GM19099 (cell line): ENCODE data around the gene ZNF80.
"Not testable (repeated sequence)": the region's sequence is repeated elsewhere in the genome, so short reads cannot be mapped to it uniquely, and the experiment has no call there.

Experiments
- POLR2A ChIP-seq: IDR thresholded peaks from 3 replicates; pipeline ENCODE4 v1.6.1; 2011; ENCODE audit warnings: low read depth; ENCODE audit not compliant: insufficient read length; ENCODE audit errors: extremely low read depth

Gene ZNF80

GRCh38 chr3:114237478-114237877, at the start of gene ZNF80:
Gene ZNF80 (minus strand): TSS chr3:114237578. CDS start chr3:114237074, 504 bp downstream.
- TF ChIP-seq POLR2A: not testable (repeated sequence)

- TF ChIP-seq POLR2A: no peak
These were observed 48.9 kb upstream of the ZNF80 start for GRCh38 chr3:114286266-114286665.

GRCh38 chr3:114285648-114286230, 48.4 kb upstream of the ZNF80 start:
- no peak for TF ChIP-seq POLR2A

GRCh38 chr3:114284644-114285043, 47.3 kb upstream of the ZNF80 start:
- TF ChIP-seq POLR2A: no peak

GRCh38 chr3:114274929-114275328, 37.6 kb upstream of the ZNF80 start:
- TF ChIP-seq POLR2A: no peak

GRCh38 chr3:114272271-114272670, 34.9 kb upstream of the ZNF80 start:
- no peak for TF ChIP-seq POLR2A

- TF ChIP-seq POLR2A: no peak
These were observed 32.6 kb upstream of the ZNF80 start for GRCh38 chr3:114270019-114270418.

- no peak for TF ChIP-seq POLR2A
These were observed 22.8 kb upstream of the ZNF80 start for GRCh38 chr3:114260152-114260551.

- no peak for TF ChIP-seq POLR2A
These were observed 22.2 kb upstream of the ZNF80 start for GRCh38 chr3:114259566-114259965.

GRCh38 chr3:114253505-114253904, 16.1 kb upstream of the ZNF80 start:
- no peak for TF ChIP-seq POLR2A

GRCh38 chr3:114252954-114253353, 15.6 kb upstream of the ZNF80 start:
- no peak for TF ChIP-seq POLR2A

- no peak for TF ChIP-seq POLR2A
These were observed 5.6 kb upstream of the ZNF80 start for GRCh38 chr3:114242947-114243346.

GRCh38 chr3:114241262-114241661, 3.9 kb upstream of the ZNF80 start:
- no peak for TF ChIP-seq POLR2A

- no peak for TF ChIP-seq POLR2A
These were observed 1.9 kb downstream of the ZNF80 start for GRCh38 chr3:114235431-114235830.

GRCh38 chr3:114234745-114235144, 2.6 kb downstream of the ZNF80 start:
- no peak for TF ChIP-seq POLR2A

- TF ChIP-seq POLR2A: no peak
These were observed 5.8 kb downstream of the ZNF80 start for GRCh38 chr3:114231616-114232015.

- no peak for TF ChIP-seq POLR2A
These were observed 10.3 kb downstream of the ZNF80 start for GRCh38 chr3:114227076-114227475.
